ENCODE data around the gene THOC6. TPM values are rescaled to one million over a fixed set of nuclear protein-coding genes. Genes with fewer than 3 reads are reported as not detected.

THOC6 gene
- total and polyA plus RNA-seq, 2 donors (not counting 3 experiments of a cell fraction or from before 2014, with no cell fraction given) = 23.9 to 39.3 TPM

GRCh38 chr16:2982402-2982801, 41.4 kb upstream of the THOC6 start:
- CTCF ChIA-PET = interaction anchor here (0.9 to 1.7 kb wide), 4 partner anchors 10 to 55 kb away, joined by 3 to 4 read pairs (median 4); no protein-coding TSS in a partner anchor
- POLR2A ChIA-PET = no interaction called here
- TF ChIP-seq CTCF (IDR thresholded peaks at IDR 0.05; ENCODE audit: extremely low read depth in 1 of 2, insufficient read depth in 1 of 2, low read depth in 1 of 2, low read length in 2 of 2) (no peak), FOS (IDR thresholded peaks at IDR 0.05; ENCODE audit: borderline replicate concordance, insufficient read depth, low read length) (no peak), POLR2AphosphoS5 (IDR thresholded peaks at IDR 0.05; ENCODE audit: insufficient read depth, low read depth, low read length) (no peak), POLR2A (IDR thresholded peaks at IDR 0.05; ENCODE audit: low read depth, low read length) (no peak), MAX (IDR thresholded peaks at IDR 0.05; ENCODE audit: insufficient read depth, insufficient read length) (no peak), EZH2 (IDR thresholded peaks at IDR 0.05; ENCODE audit: borderline replicate concordance, low read depth, low read length, severe bottlenecking) (no peak), JUN (IDR thresholded peaks at IDR 0.05; ENCODE audit: borderline replicate concordance, insufficient read depth, insufficient read length, low read depth) (no peak), GATA2 (IDR thresholded peaks at IDR 0.05; ENCODE audit: insufficient read depth, insufficient read length, low read depth, low read length) (no peak), MYC (IDR thresholded peaks at IDR 0.05; ENCODE audit: low read depth, low read length) (no peak)
- Histone ChIP-seq H3K27ac (ENCODE audit: insufficient read depth, low read depth, low read length) (no peak overlapping the region), H3K4me1 (ENCODE audit: control insufficient read depth, extremely low read depth, insufficient read depth, low read length) (peaks cover 10% of the 10 kb centered on the region), H3K4me2 (ENCODE audit: insufficient read depth, low read length) (no peak overlapping the region), H3K9me1 (replicated peaks; ENCODE audit: control insufficient read depth, extremely low read depth, insufficient read depth, low read length) (no peaks in the 10 kb centered on the region), H3K9me3 (replicated peaks; ENCODE audit: control insufficient read depth, insufficient read depth, low read length) (no peaks in the 10 kb centered on the region), H3K9ac (replicated peaks; ENCODE audit: extremely low read depth, insufficient read depth, low read length) (no peak overlapping the region), H3K27me3 (ENCODE audit: control insufficient read depth in 2 of 2, insufficient read depth in 2 of 2, low read length in 2 of 2) (no peaks in the 10 kb centered on the region), H3K36me3 (ENCODE audit: control insufficient read depth in 2 of 2, extremely low read depth in 1 of 2, insufficient read depth in 2 of 2, low read length in 2 of 2) (no peaks in the 10 kb centered on the region), H4K20me1 (replicated peaks; ENCODE audit: control insufficient read depth, extremely low read depth, insufficient read depth, low read length) (no peaks in the 10 kb centered on the region), H3K79me2 (ENCODE audit: control insufficient read depth, insufficient read depth, low read length) (peaks cover 5% of the 10 kb centered on the region), H2AFZ (ENCODE audit: low read depth, low read length) (no peak overlapping the region), H3K4me3 (replicated peaks in 1 of 3; ENCODE audit: insufficient read depth in 1 of 3, low read depth in 1 of 3, low read length in 3 of 3) (no peak overlapping the region)
- DNase-seq (ENCODE audit: low read depth, low spot score) (no peak), FAIRE-seq (no peak)
- intact Hi-C loops (cut with micrococcal nuclease) (no loop called here), dilution Hi-C loops (cut with MboI; ENCODE audit: extremely low pct_ligation_motif_present, low sequenced_read_pairs) (no loop called here)
- BruUV-seq (replicated peaks) = no TSS peak

Data from endothelial cell of umbilical vein (primary cell).